ENCODE data around the gene YPEL5.

DNA sequence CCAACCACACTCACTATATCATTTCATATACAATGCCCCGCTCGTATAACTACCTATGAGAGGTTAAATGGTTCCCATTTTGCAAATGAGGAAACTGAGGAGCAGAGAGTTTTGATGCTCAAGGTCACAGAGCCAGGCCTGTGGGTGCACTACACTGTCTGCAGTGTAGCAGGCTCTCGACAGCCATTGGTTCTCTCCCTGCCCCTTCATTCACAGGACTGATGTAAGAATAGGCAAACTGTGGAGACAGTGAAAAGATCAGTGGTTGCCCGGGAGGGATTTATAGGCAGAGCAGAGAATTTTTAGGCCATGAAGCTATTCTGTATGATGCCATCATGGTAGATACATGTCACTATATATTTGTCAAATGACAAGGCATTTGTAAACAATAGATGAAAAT lies 45.5 kb downstream of the YPEL5 start:
- TF ChIP-seq CTCF (IDR thresholded peaks at IDR 0.05; ENCODE audit: poor library complexity) (no peak), EZH2phosphoT487 (IDR thresholded peaks at IDR 0.05; ENCODE audit: low read depth, severe bottlenecking, unreplicated experiment) (no peak), EZH2 (IDR thresholded peaks at IDR 0.05; ENCODE audit: borderline replicate concordance) (no peak)

Data from hepatocyte (in vitro differentiated cells).